PFSK-1 (cell line): ENCODE data around the gene PANX2.

Source experiments
- FOXP2 ChIP-seq: optimal IDR thresholded peaks from 2 replicates; pipeline ENCODE3; 2011; ENCODE audit warnings: borderline replicate concordance, control low read depth, inconsistent platforms; ENCODE audit not compliant: insufficient read depth; ENCODE audit errors: extremely low read length, extremely low read depth
- POLR2AphosphoS5 ChIP-seq: IDR thresholded peaks from 2 replicates; pipeline ENCODE4 v1.6.1; 2012; ENCODE audit warnings: low read depth, mild to moderate bottlenecking, control low read depth, low read length, moderate library complexity
- REST ChIP-seq, 2 experiments: IDR thresholded peaks; 2 replicates each; pipeline versions ENCODE4 v1.6.1 to v1.8.0; 2011 to 2012; ENCODE audit warnings: low read depth in 2 of 2, low read length in 2 of 2, control low read depth in 1 of 2, inconsistent platforms in 1 of 2, mild to moderate bottlenecking in 1 of 2, moderate library complexity in 1 of 2; ENCODE audit not compliant: insufficient read depth in 1 of 2
- SIN3A ChIP-seq: IDR thresholded peaks from 2 replicates; pipeline ENCODE4 v1.6.1; 2012; ENCODE audit warnings: mild to moderate bottlenecking, low read length, moderate library complexity, borderline replicate concordance; ENCODE audit not compliant: insufficient read depth
- TAF1 ChIP-seq: IDR thresholded peaks from 2 replicates; pipeline ENCODE4 v1.6.1; 2012; ENCODE audit warnings: low read length, control low read depth, borderline replicate concordance; ENCODE audit not compliant: insufficient read depth

DNA sequence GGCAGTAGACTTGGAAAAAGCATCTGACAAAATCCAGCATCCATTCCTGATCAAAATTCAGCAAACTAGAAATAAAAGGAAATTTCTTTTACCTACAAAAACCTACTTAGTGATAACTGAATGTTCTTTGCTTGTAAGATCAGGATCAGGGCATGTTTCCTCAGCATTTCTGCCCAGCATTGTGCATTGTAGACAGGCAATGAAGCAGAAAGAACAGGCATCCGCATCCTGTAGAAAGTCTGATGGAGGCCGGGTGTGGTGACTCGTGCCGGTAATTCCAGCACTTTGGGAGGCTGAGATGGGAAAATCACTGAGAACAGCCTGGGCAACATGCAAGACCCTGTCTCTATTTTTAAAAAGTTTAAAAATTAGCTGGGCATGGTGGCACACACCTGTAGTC, 32.5 kb upstream of the PANX2 start:
- TF ChIP-seq POLR2AphosphoS5 (no peak), REST (IDR thresholded peaks at IDR 0.05; ENCODE audit: insufficient read depth in 1 of 2, low read depth in 2 of 2, low read length in 2 of 2) (no peak), TAF1 (no peak), SIN3A (no peak), FOXP2 (no peak)
